Esophagus muscularis mucosa (tissue), 3 donors: ENCODE data around the gene PDCD4.

Experiments
- POLR2A ChIP-seq: fragments of 450-650 bp; IDR thresholded peaks from one replicate; pipeline ENCODE4 v1.6.1; 2017; ENCODE audit warnings: antibody characterized with exemption, moderate library complexity, mild to moderate bottlenecking, low read depth
- POLR2AphosphoS5 ChIP-seq, 2 donors: sonication (generic); formaldehyde crosslinking; IDR thresholded peaks; one replicate each; pipeline ENCODE4 v1.6.1; 2017; ENCODE audit warnings: antibody characterized with exemption in 2 of 2
- TF ChIP-seq, protein P1 (sequence below), 3 experiments: fragments of 200-600 bp in 2 of 3; fragments of 450-650 bp in 1 of 3; sonication (generic) in 2 of 3; IDR thresholded peaks; one replicate each; pipeline ENCODE4 v1.5.1; 2017 to 2019; ENCODE audit warnings: antibody characterized with exemption in 3 of 3, mild to moderate bottlenecking in 2 of 3, moderate library complexity in 1 of 3

- TF ChIP-seq, protein P1, sequence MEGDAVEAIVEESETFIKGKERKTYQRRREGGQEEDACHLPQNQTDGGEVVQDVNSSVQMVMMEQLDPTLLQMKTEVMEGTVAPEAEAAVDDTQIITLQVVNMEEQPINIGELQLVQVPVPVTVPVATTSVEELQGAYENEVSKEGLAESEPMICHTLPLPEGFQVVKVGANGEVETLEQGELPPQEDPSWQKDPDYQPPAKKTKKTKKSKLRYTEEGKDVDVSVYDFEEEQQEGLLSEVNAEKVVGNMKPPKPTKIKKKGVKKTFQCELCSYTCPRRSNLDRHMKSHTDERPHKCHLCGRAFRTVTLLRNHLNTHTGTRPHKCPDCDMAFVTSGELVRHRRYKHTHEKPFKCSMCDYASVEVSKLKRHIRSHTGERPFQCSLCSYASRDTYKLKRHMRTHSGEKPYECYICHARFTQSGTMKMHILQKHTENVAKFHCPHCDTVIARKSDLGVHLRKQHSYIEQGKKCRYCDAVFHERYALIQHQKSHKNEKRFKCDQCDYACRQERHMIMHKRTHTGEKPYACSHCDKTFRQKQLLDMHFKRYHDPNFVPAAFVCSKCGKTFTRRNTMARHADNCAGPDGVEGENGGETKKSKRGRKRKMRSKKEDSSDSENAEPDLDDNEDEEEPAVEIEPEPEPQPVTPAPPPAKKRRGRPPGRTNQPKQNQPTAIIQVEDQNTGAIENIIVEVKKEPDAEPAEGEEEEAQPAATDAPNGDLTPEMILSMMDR (IDR thresholded peaks at IDR 0.05), result no peak
- TF ChIP-seq POLR2AphosphoS5 (IDR thresholded peaks at IDR 0.05), result no peak
- no peak for TF ChIP-seq POLR2A
These were observed 31.4 kb upstream of the PDCD4 start for GRCh38 chr10:110840225-110840922.
